GM21786 (cell line): Measurements from ENCODE around the gene LRFN2.

ENCODE experiments used
- ATAC-seq: cut with Tn5 transposase; IDR thresholded peaks from one replicate; pipeline ENCODE4 v1.9.1; 2021; ENCODE audit not compliant: unreplicated experiment

Gene LRFN2

GRCh38 chr6:40545954-40546353 is 41.2 kb downstream of the LRFN2 start:
- ATAC-seq: no peak

DNA sequence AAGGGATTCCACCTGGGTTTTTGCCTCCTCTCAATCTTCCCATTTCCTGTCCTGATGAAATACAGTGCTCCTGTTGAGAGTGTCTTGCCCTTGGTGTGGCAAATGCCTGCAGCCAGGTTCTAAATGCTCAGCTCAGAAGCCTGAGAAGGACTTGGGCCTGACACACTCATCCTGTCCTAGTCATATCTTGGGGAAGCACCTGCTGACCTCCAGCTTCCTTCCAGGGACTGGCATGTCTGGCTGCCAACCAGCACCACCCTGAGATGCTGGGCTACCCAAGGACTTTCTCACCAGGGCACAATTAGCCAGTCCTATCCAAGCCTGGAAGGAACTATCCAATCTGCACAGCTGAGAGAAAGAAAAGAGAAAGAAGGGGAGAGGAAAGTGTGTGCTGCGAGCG is 43.4 kb downstream of the LRFN2 start:
- ATAC-seq: no peak

DNA sequence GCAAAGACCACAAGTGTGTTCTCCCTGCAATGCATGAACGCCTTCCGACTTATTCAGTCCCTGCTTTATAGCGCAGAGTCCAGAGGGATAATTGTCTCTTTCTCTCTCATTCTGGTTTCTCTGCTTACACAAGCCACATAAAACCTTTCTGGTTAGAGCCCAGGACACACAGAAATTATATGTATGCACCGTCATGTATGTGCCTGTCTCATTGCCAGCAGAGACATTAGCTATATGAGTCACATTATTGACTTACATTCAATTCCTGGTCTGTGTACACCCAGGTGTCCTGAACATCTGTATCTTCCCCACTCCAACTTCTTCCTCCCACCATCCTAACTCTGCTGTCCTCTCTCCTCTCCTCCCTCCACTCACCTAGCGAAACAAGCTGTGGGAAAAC is 44.0 kb downstream of the LRFN2 start:
- ATAC-seq: no peak

GRCh38 chr6:40542175-40542764 is 44.9 kb downstream of the LRFN2 start:
- no peak for ATAC-seq

- no peak for ATAC-seq
Measured at GRCh38 chr6:40541556-40542174, 45.5 kb downstream of the LRFN2 start.

DNA sequence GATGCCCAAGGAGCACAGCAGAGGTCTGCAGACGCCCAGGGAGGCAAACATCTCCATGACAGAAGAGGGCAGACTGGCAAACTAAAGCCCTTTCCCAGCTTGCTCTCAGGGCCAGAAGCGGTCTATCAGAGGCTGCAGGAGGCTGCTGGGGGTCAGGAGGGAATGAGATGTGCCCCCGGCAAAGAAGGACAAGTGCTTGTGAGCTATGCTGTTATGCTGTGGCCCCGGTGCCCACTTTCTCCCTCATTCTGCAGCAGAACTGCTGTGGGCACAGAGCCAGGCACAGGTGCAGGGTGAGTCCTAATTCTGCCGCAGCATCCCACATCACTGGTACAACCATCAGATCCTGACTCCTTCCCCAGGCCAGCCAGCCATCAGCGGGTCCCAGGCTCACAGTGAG is 46.4 kb downstream of the LRFN2 start:
- ATAC-seq: no peak

DNA sequence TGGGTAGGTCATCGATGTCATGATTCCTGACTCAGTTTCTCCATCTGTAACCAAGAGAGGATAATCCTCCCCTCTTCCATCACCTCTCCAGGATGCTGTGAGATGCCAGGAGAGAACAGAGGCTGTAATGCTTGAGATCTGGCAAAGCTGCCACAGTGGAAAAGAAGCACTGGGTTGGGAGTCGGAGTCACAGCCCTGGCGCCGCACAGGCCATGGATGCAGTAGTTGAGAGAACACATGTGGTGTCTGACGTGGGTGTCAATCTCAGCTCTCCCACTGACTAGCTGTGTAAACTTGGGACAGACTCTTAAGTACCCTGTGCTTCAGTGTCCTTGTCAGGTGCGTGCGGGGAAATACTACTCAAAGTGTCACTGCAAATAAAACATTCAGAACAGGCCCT is 47.3 kb downstream of the LRFN2 start:
- no peak for ATAC-seq

DNA sequence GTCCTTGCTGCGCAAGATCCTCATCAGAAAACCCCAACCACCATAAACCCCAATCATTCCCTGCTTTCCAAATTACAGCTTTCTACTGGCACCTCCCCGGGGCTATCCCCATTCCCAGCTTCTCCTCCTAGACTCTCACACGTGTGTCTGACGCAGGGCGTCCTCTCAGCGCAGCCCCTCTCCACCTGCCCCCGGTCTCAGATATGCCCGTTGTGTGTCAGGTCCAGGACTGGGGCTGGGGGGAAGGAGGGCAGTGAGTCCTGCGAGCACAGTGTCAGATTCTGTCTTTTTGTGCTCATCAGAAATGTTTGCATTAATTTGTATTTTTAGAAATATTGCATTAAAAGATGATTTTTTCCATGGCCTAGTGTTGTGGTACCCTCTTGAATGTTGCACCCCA is 48.6 kb downstream of the LRFN2 start:
- ATAC-seq: no peak

DNA sequence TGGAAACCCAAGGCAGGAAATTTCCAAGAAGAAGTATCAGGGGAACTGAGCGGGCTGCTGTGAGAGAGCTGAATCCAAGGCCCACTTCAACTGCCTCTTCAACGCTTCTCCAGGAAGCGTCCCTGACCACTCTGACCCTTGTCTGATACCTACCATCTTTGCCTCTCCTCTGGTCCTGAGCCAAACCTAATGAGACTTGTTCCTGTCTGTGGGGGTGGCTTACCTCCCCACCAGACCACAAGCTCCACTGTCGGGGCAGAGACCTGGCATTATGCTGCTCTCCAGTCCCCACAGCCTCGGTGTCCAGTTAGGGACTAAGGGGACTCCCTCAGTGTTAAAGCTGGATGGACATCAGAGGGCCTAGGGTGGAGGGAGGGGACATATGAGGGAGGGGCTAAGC is 49.7 kb downstream of the LRFN2 start:
- no peak for ATAC-seq

GRCh38 chr6:40536442-40536841 is 50.7 kb downstream of the LRFN2 start:
- no peak for ATAC-seq

DNA sequence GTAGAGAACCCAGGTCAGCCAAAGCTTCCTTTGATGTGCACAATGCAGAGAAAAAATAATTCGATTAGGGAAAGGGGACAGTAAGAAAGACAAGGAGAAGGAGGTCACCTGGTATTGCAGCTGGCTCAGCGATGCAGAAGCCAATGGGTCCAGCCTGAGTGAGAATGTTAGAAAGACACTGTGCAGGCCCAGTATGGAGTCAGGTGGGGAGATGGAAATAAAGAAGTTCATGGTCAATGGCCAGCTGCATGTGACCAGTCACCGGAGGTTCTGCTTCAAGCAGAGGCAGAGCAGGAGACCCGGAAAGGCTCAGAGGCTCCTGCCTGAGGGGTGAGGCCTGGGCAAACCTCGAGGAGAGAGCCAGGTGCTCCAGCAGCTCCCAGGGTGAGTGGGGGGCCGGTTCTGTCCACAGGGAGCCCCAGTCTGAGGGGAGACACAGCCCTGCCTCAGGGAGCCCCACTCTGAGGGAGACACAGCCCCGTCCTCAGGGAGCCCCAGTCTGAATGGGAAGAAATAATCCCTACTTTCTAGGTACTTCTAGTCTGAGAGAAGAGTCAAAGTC is 51.3 kb downstream of the LRFN2 start:
- no peak for ATAC-seq

- no peak for ATAC-seq
Measured at GRCh38 chr6:40535110-40535818, 51.9 kb downstream of the LRFN2 start.

DNA sequence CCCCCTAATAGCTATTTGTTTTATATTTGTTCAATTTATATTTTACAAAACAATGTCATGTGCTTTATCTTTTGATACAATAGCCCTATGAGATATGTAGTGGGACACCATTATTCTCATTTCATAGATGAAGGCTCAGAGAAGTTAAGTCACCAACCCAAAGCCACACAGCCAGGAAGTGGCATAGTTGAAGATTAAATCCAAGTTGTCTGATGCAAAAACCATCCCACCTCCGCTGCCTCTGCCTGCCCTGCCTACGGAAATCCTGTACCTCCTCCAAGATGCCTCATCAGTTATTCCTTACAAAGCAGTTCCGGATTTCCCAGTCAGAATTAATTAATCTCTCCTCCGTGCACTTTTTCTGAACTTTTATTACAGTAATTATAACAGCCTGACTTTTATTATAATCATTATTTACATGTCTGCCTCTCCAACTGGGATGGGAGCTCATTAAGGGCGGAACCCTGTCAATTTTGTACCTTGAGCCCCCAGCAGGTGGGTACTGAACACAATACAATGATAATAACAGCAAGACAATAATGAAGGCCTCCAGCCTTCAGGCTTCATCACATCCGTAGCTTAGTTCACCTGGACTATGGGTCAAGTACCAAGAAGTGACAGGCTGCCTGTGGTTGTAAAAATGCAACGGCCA is 54.7 kb downstream of the LRFN2 start:
- no peak for ATAC-seq

DNA sequence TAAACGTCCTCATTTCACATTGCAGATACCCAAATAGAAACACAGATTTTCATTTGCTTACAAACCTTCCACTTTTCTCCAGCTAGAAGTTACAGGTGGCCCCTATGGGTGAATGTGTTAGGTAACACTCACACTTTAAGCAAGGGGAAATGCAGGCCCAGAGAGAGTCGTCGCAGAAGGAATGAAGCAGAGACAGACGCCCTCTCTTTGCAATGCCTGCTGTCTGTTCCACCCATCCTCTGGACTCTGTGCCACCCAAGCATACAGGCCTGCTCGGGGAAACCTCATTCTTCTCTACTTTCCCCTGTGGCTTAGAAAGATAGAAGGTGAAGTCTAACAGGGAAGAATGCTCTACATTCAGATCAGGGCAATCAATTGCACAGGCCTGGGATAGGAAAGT is 57.2 kb downstream of the LRFN2 start:
- no peak for ATAC-seq

- ATAC-seq: no peak
Measured at GRCh38 chr6:40529040-40529439, 58.1 kb downstream of the LRFN2 start.

GRCh38 chr6:40528051-40528450 is 59.1 kb downstream of the LRFN2 start:
- ATAC-seq: no peak

- ATAC-seq: no peak
Measured at GRCh38 chr6:40526036-40526435, 61.1 kb downstream of the LRFN2 start.

DNA sequence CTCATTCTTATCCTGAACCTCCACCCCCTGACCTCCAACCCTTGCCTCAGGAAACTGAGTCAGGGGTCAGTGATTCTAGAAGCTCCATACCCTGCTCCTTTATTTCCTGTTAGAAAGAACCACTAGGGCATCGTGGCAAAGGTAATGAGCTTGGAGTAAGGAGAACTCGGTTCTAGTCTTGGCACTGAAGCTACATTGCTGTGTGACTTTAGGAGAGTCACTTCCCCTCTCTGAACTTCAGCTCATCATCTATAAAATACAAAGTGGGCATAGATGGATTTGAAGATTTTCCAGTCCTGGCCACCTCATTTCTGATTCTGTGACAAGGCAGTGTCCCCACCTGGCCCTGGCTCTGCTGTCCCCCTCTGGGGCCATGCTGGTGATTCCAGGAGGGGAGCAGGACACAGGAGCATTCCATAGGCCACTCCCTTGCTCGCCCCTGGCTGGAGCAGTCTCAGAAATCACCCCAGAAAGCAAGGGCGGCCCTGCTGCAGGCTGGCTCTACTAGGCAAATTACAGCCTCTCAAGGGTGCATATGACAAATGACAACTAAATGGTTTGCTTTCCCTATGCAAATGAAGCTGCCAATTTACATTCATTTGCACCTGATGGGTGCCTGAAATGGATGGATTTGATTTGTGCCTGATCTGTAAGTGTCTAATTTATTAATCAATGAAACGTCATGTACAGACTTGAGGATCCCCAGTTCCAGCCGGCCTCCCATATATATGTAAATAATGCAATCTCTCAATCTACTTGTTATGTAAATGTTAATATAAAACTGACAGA is 62.2 kb downstream of the LRFN2 start:
- ATAC-seq: no peak

DNA sequence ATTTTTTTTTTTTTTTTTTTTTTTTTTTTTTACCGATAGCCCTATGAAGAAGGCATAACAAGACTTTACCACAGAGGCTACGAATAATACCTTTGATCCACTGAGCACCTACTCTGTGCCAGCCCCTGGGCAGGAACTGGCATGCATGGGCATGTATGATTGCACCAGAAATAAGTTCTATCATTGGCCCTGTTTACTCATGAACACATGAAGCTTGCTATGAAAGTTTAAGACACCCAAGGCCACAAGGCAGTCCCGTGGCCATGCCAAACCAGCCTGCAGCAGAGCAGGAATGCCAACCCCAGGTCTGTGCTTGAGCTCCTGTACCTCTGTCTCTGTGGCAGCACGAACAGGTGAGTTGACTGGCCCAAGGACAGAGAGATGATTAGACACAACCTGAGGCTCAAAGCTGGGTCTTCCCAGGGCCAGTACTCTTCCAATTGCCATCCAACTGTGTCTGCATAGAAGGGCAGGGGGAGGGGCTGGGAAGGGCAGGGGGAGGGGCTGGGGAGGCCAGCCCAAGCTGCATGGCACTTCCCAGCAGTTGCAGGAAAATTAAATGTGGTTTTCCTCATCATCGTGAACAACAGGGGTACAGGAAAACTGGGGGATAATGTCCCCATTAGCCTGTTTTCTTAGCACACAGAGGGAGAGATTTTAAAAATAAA is 63.5 kb downstream of the LRFN2 start:
- ATAC-seq: no peak

GRCh38 chr6:40521496-40521895 is 65.7 kb downstream of the LRFN2 start:
- no peak for ATAC-seq
